HFFc6 (cell line): ENCODE results near the gene XPNPEP1. TPM values are rescaled to one million over a fixed set of nuclear protein-coding genes. Genes with fewer than 3 reads are reported as not detected.

ENCODE experiments used
- DNase-seq: peaks from one replicate; pipeline ENCODE4 v3.0.0-alpha.2; 2018
- H3K27ac Mint-ChIP-seq: 2 replicates; pipeline ENCODE4 v1.8.0; 2020; ENCODE audit warnings: mild to moderate bottlenecking, mixed read lengths
- H3K27me3 Mint-ChIP-seq: 2 replicates; pipeline ENCODE4 v1.8.0; 2021; ENCODE audit warnings: mild to moderate bottlenecking, moderate library complexity, mixed read lengths; ENCODE audit not compliant: insufficient read depth
- H3K36me3 Mint-ChIP-seq: 2 replicates; pipeline ENCODE4 v1.8.0; 2021; ENCODE audit warnings: low read depth, mixed read lengths
- H3K4me1 Mint-ChIP-seq: 2 replicates; pipeline ENCODE4 v1.8.0; 2020; ENCODE audit warnings: low read depth, mixed read lengths
- H3K4me3 Mint-ChIP-seq: 2 replicates; pipeline ENCODE4 v1.8.0; 2020; ENCODE audit warnings: mild to moderate bottlenecking, moderate library complexity, mixed read lengths
- H3K9me3 Mint-ChIP-seq: 2 replicates; pipeline ENCODE4 v1.8.0; 2020; ENCODE audit warnings: mild to moderate bottlenecking, mixed read lengths
- CTCF ChIP-seq: fragments of 200-600 bp; sonication (generic); IDR thresholded peaks from 2 replicates; pipeline ENCODE4 v1.5.0; 2021; ENCODE audit warnings: antibody characterized with exemption, mild to moderate bottlenecking
- total RNA-seq, 6 experiments: library from RNA; stranded (reverse); fragmentation: NEBNext Ultra II Directional; extraction: Animal tissue kit (Norgen Biotek cat#: 25700); gene quantifications; 2 replicates in 1 of 6; 3 replicates in 5 of 6; pipeline ENCODE4 v1.2.3, GENCODE V29; 2021

Gene XPNPEP1
- total RNA-seq, 6 experiments from 2014 or later: 54.1 to 62.7 (median 58.9) TPM

- H3K4me1 Mint-ChIP-seq: peaks cover 48% of the 10 kb centered on the region
- no peak for DNase-seq
- H3K36me3 Mint-ChIP-seq: no peaks in the 10 kb centered on the region
- no peak for TF ChIP-seq CTCF
- no peak overlapping the region for H3K27ac Mint-ChIP-seq
- H3K9me3 Mint-ChIP-seq: no peaks in the 10 kb centered on the region
- no peak overlapping the region for H3K4me3 Mint-ChIP-seq
- H3K27me3 Mint-ChIP-seq: no peaks in the 10 kb centered on the region
Observed at GRCh38 chr10:109961174-109962001, 38.1 kb upstream of the XPNPEP1 start.

- H3K4me1 Mint-ChIP-seq: peaks cover 43% of the 10 kb centered on the region
- no peaks in the 10 kb centered on the region for H3K36me3 Mint-ChIP-seq
- no peak for DNase-seq
- H3K4me3 Mint-ChIP-seq: no peak overlapping the region
- no peaks in the 10 kb centered on the region for H3K9me3 Mint-ChIP-seq
- no peak for TF ChIP-seq CTCF
- H3K27ac Mint-ChIP-seq: no peak overlapping the region
- no peaks in the 10 kb centered on the region for H3K27me3 Mint-ChIP-seq
Observed at GRCh38 chr10:109960682-109961081, 37.4 kb upstream of the XPNPEP1 start.

GRCh38 chr10:109959259-109960145, 36.2 kb upstream of the XPNPEP1 start:
- Mint-ChIP-seq H3K4me3 (no peak overlapping the region), H3K36me3 (no peaks in the 10 kb centered on the region), H3K9me3 (no peaks in the 10 kb centered on the region), H3K27ac (no peak overlapping the region), H3K27me3 (no peaks in the 10 kb centered on the region), H3K4me1 (peaks cover 37% of the 10 kb centered on the region)
- TF ChIP-seq CTCF: no peak
- no peak for DNase-seq

GRCh38 chr10:109958059-109958458, 34.7 kb upstream of the XPNPEP1 start:
- DNase-seq: no peak
- H3K9me3 Mint-ChIP-seq: no peaks in the 10 kb centered on the region
- no peak overlapping the region for H3K4me3 Mint-ChIP-seq
- H3K36me3 Mint-ChIP-seq: no peaks in the 10 kb centered on the region
- H3K27me3 Mint-ChIP-seq: no peaks in the 10 kb centered on the region
- TF ChIP-seq CTCF: no peak
- no peak overlapping the region for H3K27ac Mint-ChIP-seq
- H3K4me1 Mint-ChIP-seq: peaks cover 27% of the 10 kb centered on the region

GRCh38 chr10:109957092-109957797, 33.9 kb upstream of the XPNPEP1 start:
- no peak overlapping the region for H3K27ac Mint-ChIP-seq
- TF ChIP-seq CTCF: no peak
- no peak for DNase-seq
- peaks cover 20% of the 10 kb centered on the region for H3K4me1 Mint-ChIP-seq
- no peaks in the 10 kb centered on the region for H3K9me3 Mint-ChIP-seq
- no peaks in the 10 kb centered on the region for H3K36me3 Mint-ChIP-seq
- no peaks in the 10 kb centered on the region for H3K27me3 Mint-ChIP-seq
- H3K4me3 Mint-ChIP-seq: no peak overlapping the region
